Trophoblast cell (in vitro differentiated cells and primary cell): ENCODE results near the gene PTCSC3.

Experiments used
- DNase-seq, 2 donors: peaks; one replicate each; pipeline ENCODE4 v3.0.0-alpha.2; 2016
- H2AFZ ChIP-seq: 2 replicates; pipeline ENCODE4 v1.6.1; 2013; ENCODE audit warnings: low read length, moderate library complexity, mild to moderate bottlenecking; ENCODE audit not compliant: insufficient read depth, poor library complexity
- H2AK5ac ChIP-seq: 2 replicates; pipeline ENCODE4 v1.6.1; 2013; ENCODE audit warnings: mild to moderate bottlenecking, low read length
- H2BK120ac ChIP-seq: 2 replicates; pipeline ENCODE4 v1.6.1; 2013; ENCODE audit warnings: low read length, mild to moderate bottlenecking, moderate library complexity; ENCODE audit not compliant: insufficient read depth, poor library complexity
- H2BK12ac ChIP-seq: 2 replicates; pipeline ENCODE4 v1.6.1; 2013; ENCODE audit warnings: mild to moderate bottlenecking, low read length, moderate library complexity
- H2BK5ac ChIP-seq: 2 replicates; pipeline ENCODE4 v1.6.1; 2013; ENCODE audit warnings: low read length, low read depth, moderate library complexity, mild to moderate bottlenecking; ENCODE audit not compliant: poor library complexity
- H3K14ac ChIP-seq: 2 replicates; pipeline ENCODE4 v1.6.1; 2013; ENCODE audit warnings: mild to moderate bottlenecking, low read length
- H3K18ac ChIP-seq: 2 replicates; pipeline ENCODE4 v1.6.1; 2013; ENCODE audit warnings: mild to moderate bottlenecking, low read length
- H3K23ac ChIP-seq: 2 replicates; pipeline ENCODE4 v1.6.1; 2013; ENCODE audit warnings: low read length
- H3K27ac ChIP-seq: 2 replicates; pipeline ENCODE4 v1.5.1; 2013; ENCODE audit warnings: low read depth, mild to moderate bottlenecking, inconsistent platforms, low read length, moderate library complexity
- H3K27me3 ChIP-seq: 2 replicates; pipeline ENCODE4 v1.6.1; 2013; ENCODE audit warnings: inconsistent platforms, mild to moderate bottlenecking, low read length, moderate library complexity; ENCODE audit not compliant: insufficient read depth
- H3K36me3 ChIP-seq, 2 experiments: 1 replicate in 1 of 2; 2 replicates in 1 of 2; pipeline ENCODE4 v1.6.1; 2013; ENCODE audit warnings: low read length in 2 of 2, mild to moderate bottlenecking in 2 of 2, moderate library complexity in 1 of 2; ENCODE audit not compliant: insufficient read depth in 2 of 2, control insufficient read depth in 1 of 2
- H3K4ac ChIP-seq: 2 replicates; pipeline ENCODE4 v1.6.1; 2013; ENCODE audit warnings: low read depth, mild to moderate bottlenecking, low read length, moderate library complexity
- H3K4me1 ChIP-seq, 2 experiments: 1 replicate in 1 of 2; 2 replicates in 1 of 2; pipeline ENCODE4 v1.6.1; 2013; ENCODE audit warnings: low read length in 2 of 2, mild to moderate bottlenecking in 2 of 2, moderate library complexity in 1 of 2; ENCODE audit not compliant: insufficient read depth in 2 of 2, control insufficient read depth in 1 of 2
- H3K4me2 ChIP-seq: 2 replicates; pipeline ENCODE4 v1.6.1; 2013; ENCODE audit warnings: inconsistent platforms, mild to moderate bottlenecking, low read length, moderate library complexity
- H3K4me3 ChIP-seq: 2 replicates; pipeline ENCODE4 v1.5.1; 2013; ENCODE audit warnings: mild to moderate bottlenecking, low read depth, low read length, inconsistent platforms
- H3K79me1 ChIP-seq: one replicate; pipeline ENCODE4 v1.6.1; 2013; ENCODE audit warnings: low read length
- H3K79me2 ChIP-seq: 2 replicates; pipeline ENCODE4 v1.6.1; 2013; ENCODE audit warnings: low read length, mild to moderate bottlenecking; ENCODE audit not compliant: control insufficient read depth, insufficient read depth, poor library complexity
- H3K9ac ChIP-seq: 2 replicates; pipeline ENCODE4 v1.6.1; 2013; ENCODE audit warnings: mild to moderate bottlenecking, low read length
- H3K9me3 ChIP-seq: 2 replicates; pipeline ENCODE4 v1.6.1; 2013; ENCODE audit warnings: low read depth, mild to moderate bottlenecking, control low read depth, inconsistent platforms, low read length; ENCODE audit not compliant: insufficient read depth
- H4K12ac ChIP-seq: 2 replicates; pipeline ENCODE4 v1.6.1; 2013; ENCODE audit warnings: low read depth, mild to moderate bottlenecking, low read length, moderate library complexity
- H4K8ac ChIP-seq: 2 replicates; pipeline ENCODE4 v1.6.1; 2013; ENCODE audit warnings: low read depth, mild to moderate bottlenecking, low read length, moderate library complexity
- H4K91ac ChIP-seq: one replicate; pipeline ENCODE4 v1.6.1; 2013; ENCODE audit warnings: low read depth, mild to moderate bottlenecking, low read length, moderate library complexity
- WGBS: extraction: QIAGEN DNeasy Blood & Tissue Kit; methylation state at CpG from one replicate; pipeline ENCODE4 v1.1.7; 2013; ENCODE audit warnings: missing lambda C conversion rate; ENCODE audit not compliant: insufficient read length, insufficient coverage; ENCODE audit errors: extremely low coverage; 5-methylcytosine and 5-hydroxymethylcytosine counted together

The PTCSC3 gene

DNA sequence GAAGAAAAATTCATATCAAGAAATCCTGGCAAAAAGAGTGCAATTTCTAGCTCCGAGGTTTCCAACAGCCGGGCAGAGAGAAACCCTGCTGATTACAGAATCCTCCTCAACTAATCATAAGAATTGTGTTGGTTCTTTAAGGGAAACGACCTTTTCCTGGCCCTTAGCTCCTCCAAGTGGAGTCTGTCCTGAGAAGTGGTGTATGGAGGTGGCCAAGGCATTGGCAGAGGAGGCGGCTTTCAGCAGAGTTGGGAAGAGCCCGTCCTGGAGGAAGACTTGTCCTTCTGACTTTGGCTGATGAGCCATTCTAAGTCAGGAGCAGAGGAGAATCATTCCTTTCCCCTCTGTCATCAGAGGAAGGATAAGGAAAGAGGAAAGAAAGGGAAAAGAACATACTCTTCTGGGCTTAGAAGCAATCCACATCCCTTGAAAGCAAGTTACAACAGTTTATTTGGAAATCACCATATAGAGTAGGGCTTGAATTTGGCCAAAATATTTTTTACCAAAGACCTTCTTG lies 46.5 kb upstream of the PTCSC3 start:
- H3K9me3 ChIP-seq = no peaks in the 10 kb centered on the region
- no peak overlapping the region for H3K18ac ChIP-seq

DNA sequence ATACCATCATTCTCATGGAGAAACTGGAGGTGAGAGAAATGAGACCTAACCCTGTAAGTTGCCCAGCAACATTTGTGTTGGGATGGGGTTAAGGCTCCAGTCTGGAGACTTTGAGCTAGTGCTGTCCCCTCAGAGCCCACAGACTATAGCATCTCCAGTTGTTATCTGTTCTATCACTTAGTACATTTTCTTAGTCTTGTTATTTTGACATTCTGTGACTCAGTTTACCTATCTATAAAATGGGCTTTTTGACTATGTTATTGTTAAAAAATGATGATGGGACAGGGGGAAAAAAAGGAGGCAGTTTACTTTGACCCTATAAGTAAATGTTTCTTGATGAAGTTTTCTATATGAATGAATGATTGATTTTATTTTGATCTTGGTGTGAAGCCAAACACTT lies 45.8 kb upstream of the PTCSC3 start:
- no peak overlapping the region for H3K4me3 ChIP-seq
- H3K9me3 ChIP-seq = no peaks in the 10 kb centered on the region
- no peaks in the 10 kb centered on the region for H3K36me3 ChIP-seq
- H3K79me2 ChIP-seq = no peaks in the 10 kb centered on the region
- H3K9ac ChIP-seq = no peak overlapping the region
- no peaks in the 10 kb centered on the region for H3K4me1 ChIP-seq
- no peak overlapping the region for H3K14ac ChIP-seq
- no peak overlapping the region for H2AFZ ChIP-seq
- no peaks in the 10 kb centered on the region for H3K79me1 ChIP-seq
- H2BK120ac ChIP-seq = no peak overlapping the region
- no peak overlapping the region for H3K27ac ChIP-seq
- no peak overlapping the region for H3K4me2 ChIP-seq
- no peak overlapping the region for H4K8ac ChIP-seq
- H2AK5ac ChIP-seq = no peak overlapping the region
- no peak overlapping the region for H4K12ac ChIP-seq
- no peak overlapping the region for H3K18ac ChIP-seq
- no peak overlapping the region for H4K91ac ChIP-seq
- no peak overlapping the region for H2BK12ac ChIP-seq
- H3K23ac ChIP-seq = no peak overlapping the region
- no peak overlapping the region for H2BK5ac ChIP-seq
- H3K27me3 ChIP-seq = no peaks in the 10 kb centered on the region
- no peak overlapping the region for H3K4ac ChIP-seq
- DNase-seq = no peak

More for the DNA sequence above, 46.5 kb upstream of the PTCSC3 start:
- no peak overlapping the region for H2AK5ac ChIP-seq
- no peak overlapping the region for H4K91ac ChIP-seq
- H3K23ac ChIP-seq = no peak overlapping the region
- no peak overlapping the region for H2BK120ac ChIP-seq
- no peak overlapping the region for H3K9ac ChIP-seq
- H3K79me2 ChIP-seq = no peaks in the 10 kb centered on the region
- H3K4me3 ChIP-seq = no peak overlapping the region
- no peak overlapping the region for H2AFZ ChIP-seq
- H3K27ac ChIP-seq = no peak overlapping the region
- no CpG with 5 or more reads among the region's 5 CpGs for WGBS
- no peak overlapping the region for H2BK12ac ChIP-seq
- H4K8ac ChIP-seq = no peak overlapping the region
- H3K27me3 ChIP-seq = no peaks in the 10 kb centered on the region
- H2BK5ac ChIP-seq = no peak overlapping the region
- DNase-seq = no peak
- no peaks in the 10 kb centered on the region for H3K79me1 ChIP-seq
- H3K4ac ChIP-seq = no peak overlapping the region
- no peak overlapping the region for H4K12ac ChIP-seq
- H3K4me2 ChIP-seq = no peak overlapping the region
- no peaks in the 10 kb centered on the region for H3K36me3 ChIP-seq
- no peaks in the 10 kb centered on the region for H3K4me1 ChIP-seq
- no peak overlapping the region for H3K14ac ChIP-seq

DNA sequence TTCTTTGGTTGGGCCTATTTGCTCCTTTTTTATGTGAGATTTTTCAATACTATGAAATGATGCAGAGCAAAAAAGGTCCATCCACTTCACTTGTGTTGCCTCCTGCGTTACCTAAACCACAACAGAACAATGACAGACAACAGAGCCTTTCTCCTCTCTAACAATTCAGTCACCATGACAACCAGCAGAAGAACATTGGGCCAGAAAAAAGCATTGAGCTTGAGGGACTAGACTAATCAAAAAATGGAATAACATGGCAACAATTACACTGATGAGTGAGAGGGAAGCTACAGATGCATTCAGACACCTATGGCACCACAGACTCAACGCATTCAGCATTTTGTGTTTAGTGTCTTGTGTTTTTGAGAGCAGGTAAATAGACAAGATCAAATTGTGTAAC lies 44.6 kb upstream of the PTCSC3 start:
- Histone ChIP-seq H3K14ac (no peak overlapping the region), H3K36me3 (no peaks in the 10 kb centered on the region), H3K79me2 (no peaks in the 10 kb centered on the region), H3K4me2 (no peak overlapping the region), H3K27ac (no peak overlapping the region), H4K8ac (no peak overlapping the region), H3K4me3 (no peak overlapping the region), H3K18ac (no peak overlapping the region), H2AK5ac (no peak overlapping the region), H3K4me1 (no peaks in the 10 kb centered on the region), H3K79me1 (no peaks in the 10 kb centered on the region), H2BK5ac (no peak overlapping the region), H3K9me3 (no peaks in the 10 kb centered on the region), H2AFZ (no peak overlapping the region), H3K27me3 (no peaks in the 10 kb centered on the region), H4K91ac (no peak overlapping the region), H3K23ac (no peak overlapping the region), H4K12ac (no peak overlapping the region), H3K4ac (no peak overlapping the region), H2BK120ac (no peak overlapping the region), H3K9ac (no peak overlapping the region), H2BK12ac (no peak overlapping the region)
- no CpG with 5 or more reads among the region's 2 CpGs for WGBS
- DNase-seq = no peak

DNA sequence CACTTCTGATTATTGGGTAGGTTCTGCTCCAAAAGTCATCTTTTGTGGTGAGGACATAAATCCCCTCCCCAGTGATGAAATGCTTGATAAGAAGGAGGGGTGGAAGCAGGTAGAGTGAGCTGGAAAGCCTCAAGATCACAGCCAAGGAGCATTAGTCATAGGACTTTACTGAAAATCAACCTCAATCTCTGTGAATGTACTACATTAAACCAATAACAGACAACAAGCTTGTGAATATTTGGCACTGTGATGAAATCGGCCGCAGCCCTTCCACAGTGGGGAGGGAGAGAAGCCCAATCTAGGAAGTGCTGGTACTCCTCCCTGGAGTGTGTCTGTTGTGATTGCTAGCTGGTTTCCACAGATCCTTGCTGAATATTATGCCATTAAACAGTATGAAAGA lies 41.2 kb upstream of the PTCSC3 start:
- no peak for DNase-seq
- H2BK5ac ChIP-seq = no peak overlapping the region
- H4K91ac ChIP-seq = no peak overlapping the region
- no peaks in the 10 kb centered on the region for H3K9me3 ChIP-seq
- no peak overlapping the region for H3K4ac ChIP-seq
- H3K14ac ChIP-seq = no peak overlapping the region
- no peaks in the 10 kb centered on the region for H3K79me1 ChIP-seq
- H3K23ac ChIP-seq = no peak overlapping the region
- H3K18ac ChIP-seq = no peak overlapping the region
- no peak overlapping the region for H3K9ac ChIP-seq
- H2AK5ac ChIP-seq = no peak overlapping the region
- H3K79me2 ChIP-seq = no peaks in the 10 kb centered on the region
- H3K27me3 ChIP-seq = no peaks in the 10 kb centered on the region
- no peak overlapping the region for H3K4me2 ChIP-seq
- H2AFZ ChIP-seq = no peak overlapping the region
- H4K8ac ChIP-seq = no peak overlapping the region
- no peak overlapping the region for H4K12ac ChIP-seq
- no peaks in the 10 kb centered on the region for H3K4me1 ChIP-seq
- no peak overlapping the region for H3K4me3 ChIP-seq
- no peak overlapping the region for H2BK12ac ChIP-seq
- no CpG with 5 or more reads among the region's 2 CpGs for WGBS
- no peaks in the 10 kb centered on the region for H3K36me3 ChIP-seq
- no peak overlapping the region for H2BK120ac ChIP-seq
- no peak overlapping the region for H3K27ac ChIP-seq
